GM21576 (cell line): ENCODE data around the gene JAK2.
"Not testable (repeated sequence)": the region's sequence is repeated elsewhere in the genome, so short reads cannot be mapped to it uniquely, and the experiment has no call there.

Experiments used
- ATAC-seq: cut with Tn5 transposase; IDR thresholded peaks from one replicate; pipeline ENCODE4 v1.9.1; 2021; ENCODE audit warnings: mild to moderate bottlenecking, moderate library complexity; ENCODE audit not compliant: unreplicated experiment

JAK2 gene

DNA sequence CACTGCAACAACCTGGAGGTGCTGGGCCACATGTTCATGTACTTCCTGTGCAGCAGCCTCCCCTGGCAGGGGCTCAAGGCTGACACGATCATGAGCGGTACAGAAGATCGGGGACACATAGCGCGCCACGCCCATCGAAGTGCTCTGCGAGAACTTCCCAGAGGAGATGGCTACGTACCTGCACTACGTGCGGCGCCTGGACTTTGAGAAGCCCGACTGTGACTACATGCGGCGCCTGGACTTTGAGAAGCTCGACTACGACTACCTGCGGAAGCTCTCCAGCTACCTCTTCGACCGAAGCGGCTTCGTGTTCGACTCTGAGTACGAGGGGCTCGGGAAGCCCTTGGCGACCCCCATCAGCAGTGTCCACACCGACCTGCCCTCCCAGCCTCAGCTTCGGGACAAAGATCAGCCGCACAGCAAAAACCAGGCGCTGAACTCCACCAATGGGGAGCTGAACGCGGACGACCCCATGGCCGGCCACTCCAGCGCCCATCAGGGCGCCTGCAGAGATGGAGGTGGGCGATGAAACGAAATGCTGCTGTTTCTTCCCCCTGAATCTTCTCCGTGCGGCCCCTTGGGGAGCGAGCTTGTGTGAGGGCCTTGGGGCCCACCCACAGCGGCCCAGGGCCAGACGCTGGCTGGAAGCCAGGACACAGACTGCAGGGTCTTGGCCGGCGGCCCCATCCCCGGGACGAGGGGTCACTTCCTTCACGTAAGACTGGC lies 56.5 kb downstream of the JAK2 start:
- no peak for ATAC-seq

DNA sequence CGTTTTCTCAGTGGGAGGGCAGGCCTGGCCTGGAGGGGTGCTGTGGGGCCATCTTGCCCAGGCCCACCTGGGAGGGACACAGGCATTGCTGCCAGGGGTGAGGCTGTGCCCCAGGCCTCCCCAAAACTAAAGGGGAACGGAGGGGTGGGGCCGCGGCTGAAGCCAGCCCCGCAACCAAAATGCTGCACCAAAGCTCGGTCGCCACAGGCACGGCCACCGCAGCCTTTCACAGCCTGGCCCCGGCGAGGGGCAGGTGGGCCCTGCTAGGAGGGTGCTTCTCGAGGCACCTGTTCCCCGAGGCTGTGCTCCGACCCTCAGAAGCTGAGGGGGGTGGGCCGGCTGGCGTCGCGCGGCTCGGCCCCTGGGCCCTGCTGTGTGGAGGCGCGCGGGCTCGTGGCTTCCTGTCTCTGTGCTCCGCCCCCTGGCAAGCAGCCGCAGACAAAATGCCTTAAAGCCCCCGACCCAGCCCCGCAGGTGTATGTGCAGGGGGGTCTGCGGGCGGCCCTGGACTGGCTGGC lies 57.6 kb downstream of the JAK2 start:
- ATAC-seq, result no peak

DNA sequence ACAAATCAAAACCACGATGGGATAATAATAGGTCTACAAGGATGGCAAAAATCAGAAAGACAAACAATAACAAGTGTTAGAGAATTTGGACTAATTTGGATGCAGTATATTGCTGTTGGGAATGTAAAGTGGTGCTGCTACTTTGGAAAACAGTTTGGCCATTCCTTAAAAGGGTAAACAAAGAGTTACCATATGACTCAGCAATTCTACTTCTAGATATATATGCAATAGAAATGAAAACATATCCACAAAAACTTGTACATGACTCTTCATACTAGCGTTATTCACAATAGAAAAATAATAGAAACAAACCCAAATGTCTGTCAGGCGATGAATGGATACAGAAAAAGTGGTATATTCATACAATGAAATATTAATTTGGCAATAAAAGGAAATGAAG lies 58.3 kb downstream of the JAK2 start:
- ATAC-seq, result no peak

DNA sequence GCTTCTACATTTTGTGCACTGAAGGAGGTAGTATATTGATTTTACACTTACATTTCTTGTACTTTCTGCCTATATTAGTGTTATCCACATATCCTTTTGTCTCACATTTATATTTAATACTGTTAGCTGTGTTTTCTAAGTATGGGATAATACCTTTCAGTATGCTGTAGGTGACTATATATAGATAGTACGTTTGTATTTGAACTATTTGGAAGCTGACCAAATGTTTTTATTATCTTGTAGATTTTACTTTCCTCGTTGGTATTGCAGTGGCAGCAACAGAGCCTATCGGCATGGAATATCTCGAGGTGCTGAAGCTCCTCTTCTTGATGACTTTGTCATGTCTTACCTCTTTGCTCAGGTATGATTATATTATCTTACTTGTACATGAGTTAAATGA lies 59.1 kb downstream of the JAK2 start:
- ATAC-seq, result no peak

DNA sequence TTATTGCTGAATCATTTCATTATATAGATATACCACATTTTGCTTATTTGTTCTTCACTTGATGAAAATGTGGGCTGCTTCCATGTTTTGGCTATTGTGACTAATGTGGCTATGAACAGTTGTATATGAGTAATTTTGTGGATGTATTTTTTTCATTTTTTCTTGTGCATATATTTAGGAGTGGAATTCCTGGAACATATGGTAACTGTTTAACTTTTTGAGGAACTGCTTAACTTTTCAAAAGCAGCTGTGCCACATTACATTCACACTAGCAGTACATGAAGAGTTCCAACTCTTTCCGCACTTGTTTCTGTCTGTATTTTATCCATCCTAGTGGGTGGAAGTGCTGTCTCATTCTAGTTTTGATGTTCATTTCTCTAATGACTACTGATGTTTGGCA lies 67.8 kb downstream of the JAK2 start:
- ATAC-seq, result no peak

DNA sequence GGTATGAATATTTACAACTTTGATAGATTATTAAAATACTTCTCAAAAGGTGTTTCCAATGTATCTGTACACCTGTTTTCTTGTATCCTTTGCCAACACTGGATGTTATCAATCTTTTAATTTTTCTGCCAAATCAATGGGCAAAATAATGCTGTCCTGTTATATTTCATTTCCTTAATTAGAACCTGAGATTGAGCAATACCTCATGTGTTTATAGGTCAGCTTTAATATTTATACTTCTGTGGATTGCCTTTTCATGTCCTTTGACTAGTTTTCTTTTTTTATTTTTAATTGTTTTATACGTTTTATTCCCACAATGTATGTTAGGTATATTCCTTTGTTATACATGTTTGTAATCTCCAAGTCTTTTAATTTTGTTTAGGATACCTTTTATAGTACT lies 77.6 kb downstream of the JAK2 start:
- ATAC-seq, result no peak

DNA sequence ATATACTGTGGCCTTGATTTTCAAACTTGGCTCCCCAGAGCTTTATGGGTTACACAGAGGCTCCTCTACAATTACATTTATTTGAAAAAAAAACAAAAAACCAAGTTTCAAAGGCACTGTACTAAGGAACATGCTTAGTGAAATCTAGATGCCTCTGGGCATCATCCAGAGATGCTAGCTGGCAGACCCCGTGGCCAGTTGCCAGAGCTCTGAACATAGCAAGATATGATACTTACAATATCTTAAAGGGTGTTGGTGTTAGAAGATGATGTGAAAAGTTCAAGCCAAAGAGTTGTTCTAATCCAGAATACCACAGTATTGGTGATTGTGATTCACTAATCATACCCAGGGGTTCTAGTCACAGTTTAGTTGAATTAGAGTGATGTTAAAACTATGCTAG lies 87.8 kb downstream of the JAK2 start:
- no peak for ATAC-seq

DNA sequence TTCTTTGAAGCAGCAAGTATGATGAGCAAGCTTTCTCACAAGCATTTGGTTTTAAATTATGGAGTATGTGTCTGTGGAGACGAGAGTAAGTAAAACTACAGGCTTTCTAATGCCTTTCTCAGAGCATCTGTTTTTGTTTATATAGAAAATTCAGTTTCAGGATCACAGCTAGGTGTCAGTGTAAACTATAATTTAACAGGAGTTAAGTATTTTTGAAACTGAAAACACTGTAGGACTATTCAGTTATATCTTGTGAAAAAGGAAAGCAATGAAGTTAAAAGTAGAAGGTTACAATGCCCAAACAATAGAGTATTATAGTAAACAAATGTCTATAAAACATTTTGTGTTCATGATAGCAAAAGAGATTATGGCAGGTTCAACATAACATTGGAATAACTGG lies 88.6 kb downstream of the JAK2 start:
- no peak for ATAC-seq

DNA sequence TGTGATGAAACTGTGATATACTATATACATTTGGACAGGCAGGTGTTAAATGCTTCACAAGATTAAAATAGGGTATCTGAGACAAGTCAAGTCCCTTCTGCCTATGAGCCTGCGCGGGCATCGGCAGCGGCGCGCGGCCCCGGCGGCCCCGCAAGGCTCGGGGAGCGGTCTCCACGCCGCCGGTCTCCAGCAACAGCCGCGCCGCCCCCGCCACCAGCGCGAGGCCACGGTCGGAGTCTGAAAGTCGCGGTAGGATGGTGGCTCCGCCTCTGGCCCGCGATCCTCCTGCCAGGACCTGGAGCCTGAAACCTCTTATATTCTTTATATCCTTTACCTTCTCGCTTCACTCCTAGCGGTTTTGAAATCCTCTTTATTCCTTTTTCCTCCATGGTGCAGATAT lies 100.9 kb downstream of the JAK2 start:
- ATAC-seq, result no peak

DNA sequence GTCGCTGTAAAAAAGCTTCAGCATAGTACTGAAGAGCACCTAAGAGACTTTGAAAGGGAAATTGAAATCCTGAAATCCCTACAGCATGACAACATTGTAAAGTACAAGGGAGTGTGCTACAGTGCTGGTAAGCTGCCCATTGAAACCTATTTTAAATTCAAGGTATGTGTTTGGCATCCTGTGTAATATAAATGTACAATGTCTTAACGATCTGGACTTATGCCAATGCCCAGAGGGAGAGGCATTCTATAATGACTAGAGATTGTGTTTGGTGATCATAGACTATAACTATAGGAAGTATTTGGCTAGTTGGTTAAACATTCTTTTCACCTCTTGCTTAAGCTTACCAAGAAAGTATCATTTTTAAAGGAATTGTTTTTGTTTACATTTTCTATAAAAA lies 104.7 kb downstream of the JAK2 start:
- no peak for ATAC-seq

DNA sequence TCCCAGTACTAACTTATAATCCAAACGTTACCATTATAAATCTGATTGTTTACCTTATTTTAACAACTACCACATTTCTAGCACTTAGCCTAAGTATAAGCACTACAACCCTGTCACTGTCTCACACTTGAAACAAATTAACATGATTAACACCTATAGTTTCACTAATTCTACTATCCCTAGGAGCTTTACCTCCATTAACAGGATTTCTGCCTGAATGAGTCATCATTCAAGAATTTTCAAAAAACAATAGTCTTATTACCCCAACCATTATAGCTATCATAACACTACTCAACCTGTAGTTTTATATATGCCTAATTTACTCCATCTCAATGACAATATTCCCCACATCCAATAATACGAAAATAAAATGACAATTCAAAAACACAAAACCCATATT lies 110.7 kb downstream of the JAK2 start:
- ATAC-seq, result no peak

DNA sequence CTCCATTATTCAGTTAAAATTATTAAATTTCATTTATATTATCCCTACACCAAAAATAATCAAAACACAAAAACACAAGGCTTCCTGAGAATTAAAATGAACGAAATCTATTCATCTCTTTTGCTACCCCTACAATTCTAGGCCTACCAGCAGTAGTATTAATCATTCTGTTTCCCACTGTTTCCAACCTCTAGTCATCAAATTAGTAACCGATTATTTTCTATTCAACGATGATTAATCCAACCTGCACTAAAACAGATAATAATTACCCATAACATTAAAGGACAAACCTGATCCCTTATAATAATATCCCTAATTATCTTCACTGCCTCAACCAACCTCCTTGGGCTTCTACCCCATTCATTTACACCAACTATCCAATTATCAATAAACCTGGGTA lies 114.4 kb downstream of the JAK2 start:
- no peak for ATAC-seq

DNA sequence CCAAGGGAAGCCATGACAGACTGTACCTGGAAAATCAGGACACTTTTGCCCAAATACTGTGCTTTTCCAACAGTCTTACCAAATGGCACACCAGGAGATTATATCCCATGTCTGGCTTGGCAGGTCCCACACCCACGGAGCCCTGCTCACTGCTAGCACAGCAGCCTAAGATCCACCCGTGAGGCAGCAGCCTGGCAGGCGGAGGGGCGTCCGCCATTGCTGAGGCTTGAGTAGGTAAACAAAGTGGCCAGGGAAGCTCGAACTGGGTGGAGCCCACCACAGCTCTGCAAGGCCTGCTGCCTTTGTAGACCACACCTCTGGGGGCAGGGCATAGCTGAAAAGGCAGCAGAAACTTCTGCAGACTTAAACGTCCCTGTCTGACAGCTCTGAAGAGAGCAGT lies 116.1 kb downstream of the JAK2 start:
- not testable (repeated sequence) for ATAC-seq

DNA sequence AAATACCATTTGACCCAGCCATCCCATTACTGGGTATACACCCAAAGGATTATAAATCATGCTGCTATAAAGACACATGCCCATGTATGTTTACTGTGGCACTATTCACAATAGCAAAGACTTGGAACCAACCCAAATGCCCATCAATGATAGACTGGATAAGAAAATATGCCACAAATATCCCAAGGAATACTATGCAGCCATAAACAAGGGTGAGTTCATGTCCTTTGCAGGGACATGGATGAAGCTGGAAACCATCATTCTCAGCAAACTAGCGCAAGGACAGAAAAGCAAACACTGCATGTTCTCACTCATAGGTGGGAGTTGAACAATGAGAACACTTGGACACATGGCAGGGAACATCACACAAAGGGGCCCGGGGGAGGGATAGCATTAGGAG lies 121.4 kb downstream of the JAK2 start:
- not testable (repeated sequence) for ATAC-seq

DNA sequence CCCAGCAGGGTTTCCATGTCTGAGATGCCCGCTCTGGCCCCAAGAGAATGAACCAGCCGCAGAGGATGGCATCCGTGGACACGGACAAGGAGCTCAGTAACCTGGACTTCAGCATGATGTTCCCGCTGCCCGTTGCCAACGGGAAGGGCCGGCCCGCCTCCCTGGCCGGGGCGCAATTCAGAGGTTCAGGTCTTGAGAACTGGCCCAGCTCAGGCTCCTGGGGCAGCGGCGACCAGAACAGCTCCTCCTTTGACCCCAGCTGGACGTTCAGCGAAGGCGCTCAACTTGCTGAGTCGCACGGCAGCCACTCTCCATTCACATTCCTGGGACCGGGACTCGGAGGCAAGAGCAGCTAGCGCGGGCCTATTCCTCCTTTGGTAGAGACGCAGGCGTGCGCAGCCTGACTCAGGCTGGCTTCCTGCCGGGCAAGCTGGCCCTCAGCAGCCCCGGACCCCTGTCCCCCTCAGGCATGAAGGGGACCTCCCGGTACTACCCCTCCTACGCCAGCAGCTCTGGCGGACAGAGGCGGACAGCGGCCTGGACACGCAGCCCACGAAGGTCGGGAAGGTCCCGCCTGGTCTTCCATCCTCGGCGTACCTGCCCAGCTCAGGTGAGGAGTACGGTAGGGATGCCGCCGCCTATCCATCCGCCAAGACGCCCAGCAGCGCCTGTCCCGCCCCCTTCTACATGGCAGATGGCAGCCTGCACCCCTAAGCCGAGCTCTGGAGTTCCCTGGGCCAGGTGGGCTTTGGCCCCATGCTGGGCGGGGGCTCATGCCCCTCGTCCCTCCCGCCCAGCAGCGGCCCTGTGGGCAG lies 126.0 kb downstream of the JAK2 start:
- no peak for ATAC-seq

DNA sequence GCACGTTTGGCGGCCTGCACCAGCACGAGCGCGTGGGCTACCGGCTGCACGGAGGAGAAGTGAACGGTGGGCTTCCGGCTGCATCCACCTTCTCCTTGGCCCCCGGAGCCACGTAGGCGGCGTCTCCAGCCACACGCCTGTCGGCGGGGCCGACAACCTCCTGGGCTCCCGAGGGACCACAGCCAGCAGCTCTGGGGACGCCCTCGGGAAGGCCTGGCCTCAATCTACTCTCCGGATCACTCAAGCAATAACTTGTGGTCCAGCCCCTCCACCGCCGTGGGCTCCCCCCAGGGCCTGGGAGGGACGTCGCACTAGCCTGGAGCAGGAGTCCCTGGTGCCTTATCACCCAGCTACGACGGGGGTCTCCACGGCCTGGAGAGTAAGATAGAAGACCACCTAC lies 126.6 kb downstream of the JAK2 start:
- no peak for ATAC-seq

DNA sequence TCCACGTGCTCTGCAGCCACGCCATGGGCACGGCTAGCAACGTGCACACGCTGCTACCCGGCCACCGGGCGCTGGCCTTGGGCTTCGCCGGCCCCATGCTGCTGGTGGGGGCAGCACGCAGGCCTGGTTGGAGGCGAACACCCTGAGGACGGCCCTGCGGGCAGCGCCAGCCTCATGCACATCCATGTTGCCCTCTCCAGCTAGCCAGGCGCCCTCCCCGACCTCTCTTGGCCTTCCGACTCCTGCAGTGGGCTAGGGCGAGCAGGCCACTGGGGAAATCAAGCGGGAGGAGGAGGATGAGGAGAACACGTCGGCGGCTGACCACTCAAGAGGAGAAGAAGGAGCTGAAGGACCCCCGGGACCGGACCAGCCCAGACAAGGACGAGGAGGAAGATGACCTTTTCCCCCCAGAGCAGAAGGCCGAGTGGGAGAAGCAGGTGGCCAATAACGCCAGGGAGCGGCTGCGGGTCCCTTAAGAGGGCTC lies 127.1 kb downstream of the JAK2 start:
- ATAC-seq, result no peak

DNA sequence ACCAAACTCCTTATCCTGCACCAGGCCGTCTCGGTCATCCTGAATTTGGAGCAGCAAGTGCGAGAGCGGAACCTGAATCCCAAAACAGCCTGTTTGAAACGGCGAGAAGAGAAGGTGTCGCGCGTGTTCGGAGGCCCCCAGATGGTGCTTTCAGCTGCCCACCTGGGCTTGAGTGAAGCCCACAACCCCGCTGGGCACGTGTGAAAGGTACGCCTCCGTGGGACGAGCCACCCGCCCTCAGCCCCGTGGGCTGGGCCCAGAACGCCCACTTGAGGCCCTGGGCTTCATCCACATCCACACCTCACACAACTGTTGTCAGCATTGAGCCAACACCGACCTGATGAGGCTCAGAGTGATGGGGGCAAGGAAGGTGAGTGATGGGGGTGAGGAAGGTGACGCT lies 127.6 kb downstream of the JAK2 start:
- no peak for ATAC-seq

DNA sequence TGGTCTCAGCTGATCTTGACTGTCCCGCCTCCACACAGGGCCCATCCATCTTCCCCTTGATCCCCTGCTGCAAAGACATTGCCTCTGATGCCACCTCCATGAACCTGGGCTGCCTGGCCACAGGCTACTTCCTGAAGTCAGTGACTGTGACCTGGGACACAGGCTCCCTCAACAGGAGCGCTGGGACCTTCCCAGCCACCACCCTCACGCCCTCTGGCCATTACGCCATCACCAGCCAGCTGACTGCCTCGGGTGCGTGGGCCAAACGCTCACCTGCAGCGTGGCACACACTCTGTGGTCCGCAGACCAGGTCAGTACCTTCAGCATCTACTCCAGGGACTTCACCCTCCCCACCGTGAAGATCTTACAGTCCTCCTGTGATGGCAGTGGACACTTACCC lies 128.5 kb downstream of the JAK2 start:
- no peak for ATAC-seq

DNA sequence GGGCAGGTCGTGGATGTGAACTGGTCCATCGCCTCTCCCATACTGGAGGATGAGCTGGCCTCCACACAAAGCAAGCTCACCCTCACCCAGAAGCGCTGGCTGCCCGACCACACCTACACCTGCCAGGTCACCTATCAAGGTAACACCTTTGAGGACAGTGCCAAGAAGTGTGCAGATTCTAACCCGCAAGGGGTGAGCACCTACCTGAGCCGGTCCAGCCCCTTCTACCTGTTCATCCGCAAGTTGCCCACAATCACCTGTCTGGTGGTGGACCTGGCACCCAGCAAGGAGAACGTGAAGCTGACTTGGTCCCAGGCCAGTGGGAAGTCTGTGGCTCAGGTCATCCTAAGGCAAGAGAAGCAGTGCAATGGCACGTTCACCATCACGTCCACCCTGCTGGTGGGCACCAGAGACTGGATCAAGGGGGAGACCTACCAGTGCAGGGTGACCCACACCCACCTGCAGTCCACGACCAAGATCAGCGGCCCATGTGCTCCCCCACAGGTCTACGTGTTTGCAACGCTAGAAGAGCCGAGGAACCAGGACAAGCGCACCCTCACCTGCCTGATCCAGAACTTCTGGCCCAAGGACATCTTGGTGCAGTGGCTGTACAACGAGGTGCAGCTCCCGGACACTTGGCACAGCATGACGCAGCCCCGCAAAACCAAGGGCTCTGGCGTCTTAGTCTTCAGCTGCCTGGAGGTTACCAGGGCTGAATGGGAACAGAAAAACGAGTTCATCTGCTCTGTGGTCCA lies 129.1 kb downstream of the JAK2 start:
- no peak for ATAC-seq

DNA sequence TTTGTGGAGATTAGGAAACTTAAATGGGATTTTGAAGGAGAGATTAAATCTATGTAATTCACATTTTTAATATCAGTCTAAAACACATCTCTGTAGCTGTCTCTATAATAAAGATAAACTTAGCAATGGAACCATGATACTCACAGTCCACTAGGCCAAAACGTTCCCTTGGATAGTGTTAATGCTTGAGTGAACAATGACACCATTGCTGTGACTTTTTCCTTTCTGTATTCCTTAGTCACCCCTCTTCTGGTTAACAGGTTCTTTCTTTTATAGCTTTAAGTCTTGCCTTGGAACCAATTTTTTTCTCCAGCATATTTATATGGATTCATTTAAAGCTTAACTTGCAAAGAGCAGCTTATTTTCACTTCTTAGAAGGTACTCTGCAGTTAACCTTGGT lies 137.0 kb downstream of the JAK2 start:
- no peak for ATAC-seq
